ENCODE measurements around the gene CHRND.
A peak's percentile ranks its signal among the peaks of the same experiment; 100 is the strongest.
"Not testable (repeated sequence)": the region's sequence is repeated elsewhere in the genome, so short reads cannot be mapped to it uniquely, and the experiment has no call there.

The CHRND gene

GRCh38 chr2:232543928-232544631 lies 18.1 kb downstream of the CHRND start:
- DNase-seq = no peak

- no peak for DNase-seq
Measured at GRCh38 chr2:232544674-232545073, 18.7 kb downstream of the CHRND start.

GRCh38 chr2:232545511-232546375 lies 19.8 kb downstream of the CHRND start:
- DNase-seq = no peak

- DNase-seq = no peak
Measured at GRCh38 chr2:232547991-232548390, 22.0 kb downstream of the CHRND start.

GRCh38 chr2:232549655-232550353 lies 23.8 kb downstream of the CHRND start:
- no peak for DNase-seq

- peak; percentile 93 for DNase-seq
Measured at GRCh38 chr2:232550354-232551249, 24.6 kb downstream of the CHRND start, which contains the start of the genes EIF4E2 and TIGD1. EIF4E2 (plus strand) TSS chr2:232550689; CDS start chr2:232550725, 36 bp downstream. TIGD1 (minus strand) TSS chr2:232550557; CDS start chr2:232549882, 675 bp downstream.

- no peak for DNase-seq
Measured at GRCh38 chr2:232551250-232551638, 25.3 kb downstream of the CHRND start.

- no peak for DNase-seq
Measured at GRCh38 chr2:232551776-232552175, 25.8 kb downstream of the CHRND start.

- no peak for DNase-seq
Measured at GRCh38 chr2:232556426-232556825, 30.5 kb downstream of the CHRND start.

- no peak for DNase-seq
Measured at GRCh38 chr2:232562515-232563151, 36.7 kb downstream of the CHRND start.

- no peak for DNase-seq
Measured at GRCh38 chr2:232563580-232563979, 37.6 kb downstream of the CHRND start.

GRCh38 chr2:232567721-232568120 lies 41.8 kb downstream of the CHRND start:
- no peak for DNase-seq

- peak; percentile 87 for DNase-seq
Measured at GRCh38 chr2:232568161-232568560, 42.2 kb downstream of the CHRND start.

- DNase-seq = no peak
Measured at GRCh38 chr2:232569541-232569940, 43.6 kb downstream of the CHRND start.

- DNase-seq = not testable (repeated sequence)
Measured at GRCh38 chr2:232570481-232570880, 44.5 kb downstream of the CHRND start.

GRCh38 chr2:232571026-232571474 lies 45.1 kb downstream of the CHRND start:
- DNase-seq = no peak

GRCh38 chr2:232573042-232573441 lies 47.1 kb downstream of the CHRND start:
- no peak for DNase-seq

- DNase-seq = no peak
Measured at GRCh38 chr2:232573771-232574435, 47.9 kb downstream of the CHRND start.

- peak; percentile 38 for DNase-seq
Measured at GRCh38 chr2:232574674-232575403, 48.9 kb downstream of the CHRND start.

GRCh38 chr2:232575404-232575746 lies 49.4 kb downstream of the CHRND start:
- no peak for DNase-seq

Measured in EL (cell line).